Endothelial cell of umbilical vein (primary cell): ENCODE measurements around the gene KITLG. TPM values are rescaled to one million over a fixed set of nuclear protein-coding genes. Genes with fewer than 3 reads are reported as not detected.
A peak's percentile ranks its signal among the peaks of the same experiment; 100 is the strongest.

ENCODE experiments used
- BruUV-seq: library from RNA; stranded (reverse); fragments of 400-500 nt; replicated peaks from 2 replicates; lab custom pipeline; 2021; lab: Mats Ljungman, UMichigan
- CTCF ChIA-PET: fragments of 300-600, 350-600 bp; sonication (Branson Sonifier 250); formaldehyde crosslinking; loops from one replicate; lab custom pipeline; 2021; ENCODE audit warnings: antibody characterized with exemption, inconsistent platforms; lab: Charles Lee
- POLR2A ChIA-PET: fragments of 300-600, 350-600 bp; sonication (Branson Sonifier 250); formaldehyde crosslinking; loops from one replicate; lab custom pipeline; 2021; ENCODE audit warnings: antibody characterized with exemption, inconsistent platforms; lab: Charles Lee
- DNase-seq: peaks from one replicate; pipeline ENCODE4 v3.0.0-alpha.2; 2011; ENCODE audit warnings: low read depth, low spot score
- FAIRE-seq: peaks from 2 replicates; lab custom pipeline; 2011; peaks lifted over from hg19 to GRCh38; lab: Jason Lieb, UNC
- H2AFZ ChIP-seq: 2 replicates; pipeline ENCODE4 v1.6.0; 2012; ENCODE audit warnings: low read depth, low read length, control low read depth, inconsistent platforms
- H3K27ac ChIP-seq: 2 replicates; pipeline ENCODE4 v1.5.1; 2011; ENCODE audit warnings: low read depth, mild to moderate bottlenecking, control low read depth, low read length, moderate library complexity; ENCODE audit not compliant: insufficient read depth
- H3K27me3 ChIP-seq, 2 experiments: 2 replicates each; pipeline versions ENCODE4 v1.6.0 to v1.6.1; 2011; ENCODE audit warnings: low read length in 2 of 2, mixed read lengths in 1 of 2; ENCODE audit not compliant: control insufficient read depth in 2 of 2, insufficient read depth in 2 of 2
- H3K36me3 ChIP-seq, 2 experiments: 2 replicates in 1 of 2; 3 replicates in 1 of 2; pipeline ENCODE4 v1.5.1; 2011; ENCODE audit warnings: low read length in 2 of 2, mild to moderate bottlenecking in 1 of 2, moderate library complexity in 1 of 2; ENCODE audit not compliant: control insufficient read depth in 2 of 2, insufficient read depth in 2 of 2; ENCODE audit errors: extremely low read depth in 1 of 2
- H3K4me1 ChIP-seq: 3 replicates; pipeline ENCODE4 v1.5.1; 2011; ENCODE audit warnings: mild to moderate bottlenecking, low read length; ENCODE audit not compliant: control insufficient read depth, insufficient read depth; ENCODE audit errors: extremely low read depth
- H3K4me2 ChIP-seq: 2 replicates; pipeline ENCODE4 v1.6.1; 2011; ENCODE audit warnings: low read length, control low read depth, mixed read lengths; ENCODE audit not compliant: insufficient read depth
- H3K4me3 ChIP-seq, 3 experiments: fragments of 200-600 bp in 1 of 3; sonication (generic), shearing (Covaris generic) in 1 of 3; replicated peaks in 1 of 3; 2 replicates each; pipeline ENCODE4 v1.5.1; 2011 to 2016; ENCODE audit warnings: control low read depth in 3 of 3, low read length in 3 of 3, mild to moderate bottlenecking in 2 of 3, inconsistent platforms in 1 of 3, low read depth in 1 of 3, moderate library complexity in 1 of 3; ENCODE audit not compliant: insufficient read depth in 1 of 3
- H3K79me2 ChIP-seq: 2 replicates; pipeline ENCODE4 v1.6.0; 2012; ENCODE audit warnings: low read length, inconsistent platforms; ENCODE audit not compliant: control insufficient read depth, insufficient read depth
- H3K9ac ChIP-seq: replicated peaks from 2 replicates; pipeline ENCODE3; 2011; ENCODE audit warnings: low read length, control low read depth; ENCODE audit not compliant: insufficient read depth; ENCODE audit errors: extremely low read depth
- H3K9me1 ChIP-seq: replicated peaks from 3 replicates; pipeline ENCODE4 v1.6.0; 2011; ENCODE audit warnings: mild to moderate bottlenecking, low read length; ENCODE audit not compliant: control insufficient read depth, insufficient read depth; ENCODE audit errors: extremely low read depth
- H3K9me3 ChIP-seq: replicated peaks from 2 replicates; pipeline ENCODE4 v1.5.1; 2012; ENCODE audit warnings: low read length, inconsistent platforms; ENCODE audit not compliant: control insufficient read depth, insufficient read depth
- H4K20me1 ChIP-seq: replicated peaks from 2 replicates; pipeline ENCODE3; 2011; ENCODE audit warnings: mild to moderate bottlenecking, low read length; ENCODE audit not compliant: control insufficient read depth, insufficient read depth; ENCODE audit errors: extremely low read depth
- CTCF ChIP-seq, 2 donors: IDR thresholded peaks; 1 replicate in 1 of 2; 2 replicates in 1 of 2; pipeline ENCODE4 v1.5.1; 2011; ENCODE audit warnings: low read length in 2 of 2, mild to moderate bottlenecking in 2 of 2, moderate library complexity in 2 of 2, control low read depth in 1 of 2, inconsistent platforms in 1 of 2, low read depth in 1 of 2; ENCODE audit not compliant: insufficient read depth in 1 of 2; ENCODE audit errors: extremely low read depth in 1 of 2
- EZH2 ChIP-seq: IDR thresholded peaks from 2 replicates; pipeline ENCODE4 v1.6.1; 2012; ENCODE audit warnings: borderline replicate concordance, low read depth, mild to moderate bottlenecking, moderate library complexity, low read length, inconsistent platforms; ENCODE audit not compliant: severe bottlenecking
- FOS ChIP-seq: IDR thresholded peaks from 2 replicates; pipeline ENCODE4 v1.6.1; 2011; ENCODE audit warnings: mild to moderate bottlenecking, low read length, moderate library complexity, borderline replicate concordance; ENCODE audit not compliant: insufficient read depth
- GATA2 ChIP-seq: IDR thresholded peaks from 2 replicates; pipeline ENCODE4 v1.7.0; 2011; ENCODE audit warnings: low read depth, mild to moderate bottlenecking, moderate library complexity, mixed read lengths, low read length; ENCODE audit not compliant: insufficient read length, insufficient read depth
- JUN ChIP-seq: IDR thresholded peaks from 2 replicates; pipeline ENCODE4 v1.6.1; 2011; ENCODE audit warnings: borderline replicate concordance, low read depth; ENCODE audit not compliant: insufficient read length, insufficient read depth
- MAX ChIP-seq: IDR thresholded peaks from 2 replicates; pipeline ENCODE4 v1.6.1; 2011; ENCODE audit not compliant: insufficient read depth, insufficient read length
- MYC ChIP-seq: IDR thresholded peaks from one replicate; pipeline ENCODE4 v1.6.1; 2011; ENCODE audit warnings: mild to moderate bottlenecking, low read depth, low read length
- POLR2A ChIP-seq: IDR thresholded peaks from 2 replicates; pipeline ENCODE4 v1.6.1; 2012; ENCODE audit warnings: low read depth, mild to moderate bottlenecking, control low read depth, low read length
- POLR2AphosphoS5 ChIP-seq: IDR thresholded peaks from 2 replicates; pipeline ENCODE4 v1.6.1; 2012; ENCODE audit warnings: low read depth, mild to moderate bottlenecking, control low read depth, low read length, moderate library complexity; ENCODE audit not compliant: insufficient read depth
- dilution Hi-C: fragments of 300-500 bp; cut with MboI; formaldehyde crosslinking; loops from one replicate; pipeline ENCODE4 v1.15.0; 2019; ENCODE audit warnings: low sequenced_read_pairs; ENCODE audit not compliant: extremely low pct_ligation_motif_present
- intact Hi-C: fragments of 100-400 bp; cut with micrococcal nuclease; formaldehyde crosslinking; loops from one replicate; pipeline ENCODE4 v1.10.0; 2022
- polyA plus RNA-seq, 4 experiments: library from polyadenylated mRNA; depleted of rRNA in 3 of 4; stranded (reverse) in 3 of 4; unstranded in 1 of 4; fragments of >200 nt; gene quantifications; 2 replicates each; pipeline versions ENCODE4 v1.2.1 to v1.2.3, GENCODE V29; 2011 to 2012; ENCODE audit warnings: missing spikeins in 1 of 4
- total RNA-seq: library from RNA; stranded (reverse); gene quantifications from 2 replicates; pipeline ENCODE4 v1.2.3, GENCODE V29; 2021

The KITLG gene
- total and polyA plus RNA-seq, 2 donors (not counting 3 experiments of a cell fraction or from before 2014, with no cell fraction given), result 3.8 to 32.5 TPM

GRCh38 chr12:88519802-88520435 lies 60.4 kb downstream of the KITLG start:
- no peaks in the 10 kb centered on the region for H3K9me1 ChIP-seq
- no peak overlapping the region for H3K4me2 ChIP-seq
- no peaks in the 10 kb centered on the region for H3K9me3 ChIP-seq
- H3K4me1 ChIP-seq, result no peaks in the 10 kb centered on the region
- H3K4me3 ChIP-seq, result no peak overlapping the region
- H4K20me1 ChIP-seq, result no peaks in the 10 kb centered on the region
- H3K36me3 ChIP-seq, result no peaks in the 10 kb centered on the region
- H2AFZ ChIP-seq, result no peak overlapping the region
- FAIRE-seq (no peak), DNase-seq (peak; percentile 90)
- intact Hi-C loops, result no loop called here
- H3K27ac ChIP-seq, result no peak overlapping the region
- POLR2A ChIA-PET, result interaction anchor here (1.1 kb wide), 1 partner anchor 61 kb away, joined by 5 read pairs; the partner anchor contains the start of gene KITLG
- no peaks in the 10 kb centered on the region for H3K27me3 ChIP-seq
- dilution Hi-C loops, result no loop called here
- no peak for TF ChIP-seq MYC
- no peak for TF ChIP-seq POLR2A
- no peak for TF ChIP-seq EZH2
- no peak for TF ChIP-seq GATA2
- no peak for TF ChIP-seq MAX
- TF ChIP-seq POLR2AphosphoS5, result no peak
- H3K9ac ChIP-seq, result no peak overlapping the region
- CTCF ChIA-PET, result interaction anchor here (1.0 to 1.2 kb wide), 4 partner anchors 9 to 474 kb away, joined by 3 to 7 read pairs (median 4); no protein-coding TSS in a partner anchor
- BruUV-seq, result no TSS peak
- H3K79me2 ChIP-seq, result no peaks in the 10 kb centered on the region

- FAIRE-seq, result no peak
Observed at GRCh38 chr12:88518863-88519403, 61.3 kb downstream of the KITLG start.

More at GRCh38 chr12:88518863-88519403, 61.3 kb downstream of the KITLG start:
- intact Hi-C loops (no loop called here), dilution Hi-C loops (no loop called here)
- no peaks in the 10 kb centered on the region for H3K9me3 ChIP-seq
- TF ChIP-seq POLR2A (no peak), CTCF (IDR thresholded peaks at IDR 0.05; ENCODE audit: extremely low read depth in 1 of 2, insufficient read depth in 1 of 2, low read depth in 1 of 2, low read length in 2 of 2) (no peak), POLR2AphosphoS5 (no peak), GATA2 (no peak), JUN (no peak), MYC (no peak), FOS (no peak), MAX (no peak), EZH2 (no peak)
- no peaks in the 10 kb centered on the region for H3K79me2 ChIP-seq
- H3K27ac ChIP-seq, result no peak overlapping the region
- POLR2A ChIA-PET, result no interaction called here
- H2AFZ ChIP-seq, result peak overlapping the region; percentile 42
- no peak overlapping the region for H3K9ac ChIP-seq
- H3K4me2 ChIP-seq, result no peak overlapping the region
- H3K27me3 ChIP-seq, result no peaks in the 10 kb centered on the region
- H3K9me1 ChIP-seq, result no peaks in the 10 kb centered on the region
- no peaks in the 10 kb centered on the region for H3K36me3 ChIP-seq
- DNase-seq, result no peak
- no peak overlapping the region for H3K4me3 ChIP-seq
- CTCF ChIA-PET, result no interaction called here
- no TSS peak for BruUV-seq
- no peaks in the 10 kb centered on the region for H4K20me1 ChIP-seq
- no peaks in the 10 kb centered on the region for H3K4me1 ChIP-seq
